Right renal pelvis (tissue), 4 donors: ENCODE results near the gene HEG1. TPM values are rescaled to one million over a fixed set of nuclear protein-coding genes. Genes with fewer than 3 reads are reported as not detected.

ENCODE experiments used
- DNase-seq, 4 donors: peaks; one replicate each; pipeline ENCODE4 v3.0.0-alpha.2; 2013; ENCODE audit warnings: low read depth in 4 of 4, low spot score in 3 of 4, missing footprints in 1 of 4
- polyA plus RNA-seq, 4 donors: library from polyadenylated mRNA; unstranded; fragments of 120-200 nt; gene quantifications; one replicate each; pipeline ENCODE4 v1.2.1, GENCODE V29; 2013; ENCODE audit not compliant: insufficient read length in 4 of 4

HEG1 gene
- polyA plus RNA-seq, 4 donors = 29.0 to 33.0 (median 31.0) TPM

DNA sequence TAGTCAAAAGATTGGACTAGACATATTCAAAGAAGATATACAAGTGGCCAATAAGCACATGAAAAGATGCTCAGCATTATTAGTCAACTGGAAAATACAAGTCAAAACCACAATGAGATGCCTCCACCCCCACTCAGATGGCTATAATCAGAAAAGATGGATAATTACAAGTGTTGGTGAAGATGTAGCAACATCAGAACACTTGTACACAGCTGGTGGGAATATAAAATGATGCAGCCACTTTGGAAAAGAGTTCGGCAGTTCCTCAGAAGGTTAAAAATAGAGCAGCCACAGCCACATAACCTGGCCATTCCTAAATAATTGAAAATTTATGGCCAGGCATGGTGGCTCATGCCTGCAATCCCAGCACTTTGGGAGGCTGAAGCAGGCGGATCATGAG is 38.4 kb downstream of the HEG1 start:
- DNase-seq = no peak

DNA sequence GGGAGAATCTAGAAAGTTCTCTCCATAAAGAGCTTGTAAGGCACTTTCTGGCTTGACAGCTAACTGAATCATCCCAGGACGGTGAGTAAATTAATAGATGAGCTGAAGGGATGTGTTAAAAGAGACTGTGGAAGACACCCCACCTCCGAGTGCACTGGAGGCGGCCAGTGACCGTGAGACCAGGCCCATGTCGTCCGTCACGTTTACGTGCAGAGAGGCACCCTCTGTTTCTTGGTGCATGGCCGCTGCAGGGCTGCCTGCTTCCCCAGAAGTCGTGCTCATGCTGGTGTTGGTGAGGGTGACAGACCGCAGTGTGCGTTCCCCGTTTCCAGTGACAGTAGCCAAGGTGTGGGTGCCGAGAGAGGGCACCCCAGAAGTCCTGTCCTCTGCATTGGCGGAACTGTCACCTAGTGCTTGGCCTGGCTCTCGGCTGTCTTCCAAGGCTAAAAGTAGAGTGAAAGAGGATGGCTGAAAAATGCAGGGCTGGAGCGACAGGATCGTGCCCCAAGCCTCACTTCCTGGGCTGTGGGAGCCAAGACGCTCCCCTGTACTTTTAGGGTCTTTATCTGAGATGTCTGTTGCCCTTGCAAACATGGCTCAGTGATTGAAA is 41.1 kb downstream of the HEG1 start:
- DNase-seq = no peak

DNA sequence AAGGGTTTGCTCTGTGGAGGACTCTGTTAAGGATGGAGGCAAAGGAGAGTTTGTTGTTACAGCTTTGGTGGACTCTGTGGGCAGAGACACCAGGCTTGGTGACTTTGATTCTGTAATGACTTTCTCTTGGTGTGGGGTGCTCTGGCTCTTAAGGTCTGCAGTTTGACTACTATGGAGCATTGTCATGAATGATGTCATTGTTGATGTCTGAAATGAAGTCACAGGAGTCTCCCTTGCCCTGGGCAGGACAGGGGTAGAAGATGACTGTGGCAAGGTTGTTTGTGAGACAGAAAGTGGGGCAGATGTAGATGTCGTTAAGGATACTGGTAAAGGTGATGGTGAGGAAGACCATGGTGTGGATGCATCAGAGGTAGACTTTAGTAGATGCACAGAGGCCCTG is 42.7 kb downstream of the HEG1 start:
- no peak for DNase-seq

DNA sequence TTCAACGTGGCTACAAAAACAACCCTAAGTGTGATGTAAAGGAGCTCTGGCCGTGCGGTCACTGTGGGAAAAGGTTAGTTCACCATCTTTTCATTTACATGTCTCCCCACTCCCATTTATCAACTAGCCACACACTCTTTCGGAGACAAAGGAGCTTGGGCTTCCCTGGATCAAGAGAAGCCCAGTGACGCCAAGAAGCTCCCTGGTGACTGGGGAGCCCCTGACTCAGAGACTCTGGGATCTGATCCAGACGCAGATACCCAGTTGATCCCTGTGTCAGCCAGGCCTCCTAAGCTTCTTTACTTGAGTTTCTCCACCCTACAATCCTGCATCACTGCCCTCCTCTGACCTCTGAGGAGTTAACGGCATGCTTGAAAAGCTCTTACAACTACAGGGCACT is 43.9 kb downstream of the HEG1 start:
- no peak for DNase-seq

DNA sequence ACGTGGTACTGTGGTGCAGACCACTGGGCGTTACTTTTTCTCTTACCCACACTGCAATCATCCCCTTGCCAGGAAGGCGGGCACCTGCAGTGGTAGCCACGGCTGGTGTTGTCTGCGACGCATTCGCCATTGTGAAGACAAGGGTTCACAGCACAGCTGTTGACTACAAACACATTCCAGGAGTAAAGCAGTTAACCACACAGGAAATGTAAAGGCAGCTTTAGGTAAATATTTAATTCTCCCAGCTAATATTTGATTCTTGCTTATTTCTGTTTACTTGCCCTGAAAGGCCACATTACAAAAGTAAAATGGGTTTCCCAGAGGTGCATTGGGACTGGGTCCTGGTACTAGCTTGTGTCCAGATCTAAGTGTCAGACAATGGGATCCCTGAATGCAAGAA is 45.4 kb downstream of the HEG1 start:
- no peak for DNase-seq

DNA sequence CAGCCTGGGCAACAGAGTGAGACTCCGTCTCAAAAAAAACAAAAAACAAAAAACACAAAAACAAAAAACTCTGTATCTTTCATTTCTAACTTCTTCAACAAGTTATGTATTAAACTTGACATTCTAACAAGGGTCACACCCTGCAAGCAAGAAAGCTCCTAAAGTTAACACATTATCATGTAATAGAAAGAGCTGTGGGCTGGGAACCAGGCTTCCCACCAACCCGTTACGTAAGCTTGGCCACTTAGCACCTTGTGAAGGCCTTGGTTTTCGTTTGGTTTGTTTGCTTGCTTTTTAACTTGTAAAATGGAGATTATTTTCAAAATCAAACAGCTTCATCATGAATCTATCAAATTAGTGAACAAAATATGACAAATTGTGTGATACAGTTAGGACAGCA is 47.0 kb downstream of the HEG1 start:
- no peak for DNase-seq

DNA sequence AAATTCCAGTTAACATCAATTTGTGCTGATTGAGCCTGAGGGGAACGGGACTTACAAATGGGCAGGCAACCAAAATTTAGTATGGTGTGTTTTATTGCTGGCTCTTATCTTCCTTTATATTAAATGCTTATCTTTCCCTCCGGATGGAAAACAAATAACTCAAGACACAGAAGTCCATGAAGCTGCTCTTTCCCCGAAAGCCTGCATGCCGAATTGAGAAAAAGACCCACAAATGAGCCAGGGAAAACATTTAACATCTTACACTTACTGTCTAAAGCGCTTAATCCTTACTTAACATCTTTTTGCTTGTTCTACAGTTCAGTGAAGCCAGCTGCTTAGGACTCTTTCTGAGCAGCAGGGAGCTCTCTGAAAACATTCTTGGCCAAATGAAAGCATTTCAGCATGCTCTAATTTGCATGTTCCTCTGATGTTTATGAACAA is 49.5 kb downstream of the HEG1 start:
- peak in 1 of 4 donors; percentile 26 for DNase-seq

DNA sequence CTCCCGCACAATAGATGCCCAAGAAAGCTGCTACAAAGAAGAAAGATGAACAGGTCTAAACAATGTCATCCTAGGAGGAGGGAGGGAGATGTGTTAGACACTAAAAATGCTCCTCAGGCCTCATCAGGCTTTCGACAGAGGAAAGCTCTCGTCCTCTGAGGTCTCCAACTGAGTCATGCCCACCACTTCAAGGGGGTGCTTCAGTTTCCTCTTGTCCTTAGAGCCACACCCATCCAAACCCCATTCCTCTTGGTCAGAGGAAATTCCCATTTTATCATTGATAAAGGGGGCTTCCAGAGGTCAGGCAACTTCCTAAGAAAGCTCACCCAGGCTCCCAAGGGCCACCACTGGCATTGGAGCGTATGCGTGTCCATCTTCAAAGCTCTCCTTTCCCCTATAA is 50.1 kb downstream of the HEG1 start:
- DNase-seq = no peak

DNA sequence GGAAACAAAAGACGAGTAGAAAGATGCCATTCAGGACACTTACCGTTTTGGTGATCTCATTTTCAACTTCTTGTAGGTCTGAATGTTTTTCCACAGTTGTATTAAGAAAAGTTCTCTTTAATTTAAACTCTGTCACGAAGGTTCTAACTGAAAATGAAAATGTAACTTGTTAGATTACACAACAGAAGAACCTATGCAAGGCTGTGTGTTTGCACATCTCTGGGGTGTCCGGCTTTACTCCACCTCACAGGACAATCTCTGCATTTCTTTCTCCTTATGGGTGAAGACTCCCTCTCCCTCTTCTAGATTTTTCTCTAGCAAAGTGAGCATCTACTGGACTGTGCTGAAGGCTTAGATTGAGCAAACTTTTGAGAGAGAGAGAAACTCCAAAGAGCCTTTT is 50.6 kb downstream of the HEG1 start:
- DNase-seq = no peak

DNA sequence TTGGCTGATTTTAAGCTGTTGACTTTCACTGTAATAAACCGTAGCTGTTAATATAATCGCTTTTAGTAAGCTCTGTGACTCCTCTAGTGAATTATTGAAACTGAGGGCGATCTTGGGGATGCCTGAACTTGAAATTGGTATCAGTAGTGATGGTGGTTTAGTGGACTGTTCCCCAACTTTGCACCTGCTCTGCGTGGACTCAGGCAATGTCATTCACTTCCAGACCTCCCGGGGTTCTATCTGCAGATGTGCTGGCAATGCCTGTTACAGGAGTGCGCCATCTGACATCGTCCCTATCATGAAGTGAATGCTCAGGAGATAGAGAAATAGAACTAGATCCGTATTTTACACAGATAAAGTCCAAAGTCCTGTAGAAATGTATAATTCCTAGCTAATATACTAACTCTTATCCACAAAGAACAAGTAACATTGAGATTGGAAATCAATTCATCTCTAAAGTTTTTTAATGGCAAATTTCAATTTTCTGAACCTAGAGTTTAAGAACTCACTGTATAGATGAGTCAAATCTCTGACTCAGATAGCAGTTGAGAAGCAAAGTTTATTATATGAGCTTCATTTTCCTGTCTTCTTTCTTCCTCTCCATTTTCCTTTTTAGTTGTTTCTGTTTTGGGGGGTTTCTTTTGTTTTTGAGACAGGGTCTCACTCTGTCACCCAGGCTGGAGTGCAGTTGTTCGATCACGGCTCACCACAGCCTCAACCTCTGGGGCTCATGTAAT is 51.8 kb downstream of the HEG1 start:
- no peak for DNase-seq

DNA sequence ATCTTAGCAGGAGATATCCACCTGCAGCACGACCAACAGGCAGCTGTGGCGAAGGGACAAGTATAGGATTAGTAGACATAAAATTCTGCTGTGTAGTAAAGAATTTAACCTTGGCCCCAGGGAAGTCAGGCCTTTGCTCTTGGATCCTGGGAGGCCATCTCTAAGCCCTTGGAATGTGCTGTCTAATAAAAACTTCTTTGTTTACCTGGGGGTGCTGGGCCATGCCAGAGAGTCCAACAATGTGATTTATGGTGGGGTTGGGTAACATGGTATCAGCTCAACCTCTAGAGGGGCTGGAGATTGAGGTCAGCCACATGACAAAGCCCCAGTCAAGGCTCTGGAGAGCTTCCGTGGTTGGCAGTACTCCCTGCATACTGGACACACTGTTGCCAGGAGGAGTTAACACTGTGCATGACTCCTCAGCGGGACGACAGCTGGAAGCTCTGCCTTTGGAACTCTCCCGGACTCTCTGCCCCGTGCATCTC is 52.4 kb downstream of the HEG1 start:
- DNase-seq = peak in 2 of 4 donors; percentile 35 to 44

DNA sequence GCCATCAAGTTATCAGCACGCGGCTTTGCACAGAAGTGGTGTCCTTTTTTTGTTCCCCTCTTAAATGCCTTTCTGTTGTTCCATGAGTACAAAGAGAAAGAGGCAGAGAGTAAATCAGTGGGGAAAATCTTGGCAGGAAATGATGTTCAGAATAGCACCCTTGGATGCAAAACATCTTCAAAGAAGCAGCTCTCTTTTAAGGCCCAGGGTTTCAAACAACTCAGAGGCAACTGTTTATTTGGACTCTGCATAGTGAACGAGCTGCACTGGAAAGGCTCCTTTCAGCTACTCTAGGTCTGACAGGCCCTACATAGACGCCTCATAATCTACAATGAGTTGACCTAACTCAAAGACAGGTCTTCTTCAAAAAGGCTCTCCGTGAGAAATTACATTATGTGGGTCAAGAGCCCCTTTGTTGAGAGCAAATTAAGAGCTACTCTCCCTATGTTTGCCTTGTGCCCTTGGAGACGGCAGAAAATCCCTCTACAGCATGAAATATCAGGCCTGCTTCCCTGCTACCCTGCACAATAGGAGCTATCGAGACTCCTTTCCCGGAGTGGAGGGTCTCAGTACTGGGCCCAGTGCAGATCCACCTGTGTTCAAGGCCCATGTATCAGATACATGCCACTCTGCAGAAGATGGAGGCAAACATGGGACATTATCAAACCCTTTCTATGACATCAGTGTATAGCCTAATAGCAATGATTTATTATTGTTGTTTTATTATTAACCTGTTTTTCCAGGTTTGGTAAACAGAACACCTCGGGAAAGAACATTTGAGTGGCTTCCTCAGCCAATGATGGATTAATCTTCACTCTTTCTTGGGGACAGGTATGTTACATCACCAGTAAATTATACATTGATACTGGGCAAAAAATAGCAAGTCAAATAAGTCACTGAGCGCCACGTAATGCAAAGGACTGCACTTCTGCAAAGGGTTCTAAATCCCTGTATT is 53.1 kb downstream of the HEG1 start:
- no peak for DNase-seq

DNA sequence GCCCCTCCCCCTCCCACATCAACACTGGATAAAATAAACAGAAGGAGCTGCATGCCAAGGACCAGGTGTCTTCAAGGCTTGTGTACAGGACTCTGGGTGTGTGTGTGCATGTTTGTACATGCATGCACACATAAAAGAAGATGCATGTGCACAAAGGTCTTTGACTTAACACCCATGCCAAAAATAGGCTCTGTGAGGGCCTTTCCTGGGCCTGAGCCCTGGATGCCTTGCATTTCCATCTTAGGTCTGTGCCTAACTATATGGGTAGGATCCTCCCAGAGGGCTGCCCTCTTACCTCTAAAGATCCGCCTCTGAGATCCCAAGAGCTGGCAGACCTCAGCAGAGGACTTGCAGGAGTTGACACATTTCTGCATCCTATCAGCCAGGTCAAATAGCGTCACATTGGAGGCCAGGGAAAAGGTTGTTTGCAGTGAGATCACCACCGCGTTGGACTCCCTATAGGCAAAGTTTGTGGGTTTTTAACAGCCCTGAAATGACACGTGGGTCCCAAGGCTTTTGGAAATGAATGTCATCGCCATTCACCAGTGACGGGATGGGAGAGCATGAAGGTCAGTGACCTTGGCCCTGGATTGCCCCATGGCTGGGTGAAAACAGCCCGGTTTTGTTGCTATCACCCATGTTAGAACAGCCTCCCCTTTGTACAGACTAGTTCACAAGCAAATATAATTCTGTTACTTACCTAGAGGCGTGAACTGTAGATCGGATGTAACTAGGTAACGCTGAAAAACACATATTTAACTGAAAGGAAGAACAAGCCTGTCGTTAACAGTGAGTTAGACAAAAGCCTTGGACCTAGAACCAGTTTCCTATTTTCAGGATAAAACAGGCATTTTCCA is 54.0 kb downstream of the HEG1 start:
- DNase-seq = no peak

DNA sequence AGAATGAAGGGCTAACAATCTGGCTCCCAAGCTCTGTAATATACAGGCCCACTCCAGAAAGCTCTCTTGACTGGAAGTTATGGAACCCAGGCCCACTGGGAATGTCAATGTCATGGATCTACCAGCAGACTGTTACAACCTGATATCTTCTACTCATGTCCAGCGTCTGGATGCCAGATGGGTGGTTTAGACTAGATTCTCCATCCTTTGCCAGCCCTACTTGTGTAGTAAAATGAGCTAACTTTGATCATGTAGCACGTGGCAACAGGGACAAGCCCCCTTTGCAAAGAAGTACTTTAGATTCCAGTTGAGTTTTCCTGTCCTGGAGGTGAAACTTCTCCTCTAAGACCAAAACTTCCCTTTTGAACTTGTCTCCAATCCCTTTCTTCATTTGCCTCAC is 55.1 kb downstream of the HEG1 start:
- DNase-seq = no peak

DNA sequence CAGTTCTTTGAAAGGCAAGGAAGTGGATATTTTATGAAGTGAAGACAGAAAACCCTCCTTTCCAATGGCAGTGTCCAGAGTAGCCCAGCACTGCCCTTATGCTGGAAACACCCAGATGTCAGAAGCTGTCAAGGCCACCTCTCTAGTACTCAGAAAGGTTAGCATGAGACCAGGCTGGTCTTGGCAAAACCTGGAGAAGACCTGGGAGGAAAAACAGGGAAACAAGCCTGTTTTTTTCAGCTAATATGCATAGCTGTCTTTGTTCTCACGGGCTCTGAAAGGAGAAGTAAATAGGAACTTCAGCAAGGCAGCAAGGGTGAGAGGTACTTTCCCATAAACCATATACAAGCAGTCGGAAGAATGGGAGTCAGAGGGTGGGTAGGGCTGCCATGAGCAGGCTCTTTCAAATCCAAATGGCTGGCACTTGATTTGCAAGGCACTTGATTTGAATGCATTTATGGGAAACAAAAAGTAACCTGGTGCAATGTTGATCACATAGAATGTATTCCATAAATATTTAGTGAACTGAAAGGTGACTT is 55.8 kb downstream of the HEG1 start:
- DNase-seq = no peak

DNA sequence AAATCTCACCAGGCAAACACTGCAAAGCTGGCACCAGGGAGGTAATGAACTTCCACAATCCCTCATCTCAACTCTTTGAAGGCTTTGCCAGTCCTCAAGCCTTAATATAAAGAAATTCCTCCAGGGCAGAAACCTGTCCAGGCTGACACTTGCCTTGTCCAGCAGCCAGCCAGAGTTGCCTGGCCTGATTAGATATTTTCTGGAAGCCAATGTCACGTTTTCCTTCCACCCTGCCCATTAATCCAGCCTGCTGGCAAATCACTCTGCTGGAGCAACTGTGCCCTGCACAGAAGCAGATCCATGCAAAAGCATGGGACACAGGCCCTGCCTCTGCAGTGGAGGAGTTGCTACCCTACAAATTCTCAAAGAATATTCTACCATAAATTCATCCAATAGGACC is 56.5 kb downstream of the HEG1 start:
- DNase-seq = no peak

DNA sequence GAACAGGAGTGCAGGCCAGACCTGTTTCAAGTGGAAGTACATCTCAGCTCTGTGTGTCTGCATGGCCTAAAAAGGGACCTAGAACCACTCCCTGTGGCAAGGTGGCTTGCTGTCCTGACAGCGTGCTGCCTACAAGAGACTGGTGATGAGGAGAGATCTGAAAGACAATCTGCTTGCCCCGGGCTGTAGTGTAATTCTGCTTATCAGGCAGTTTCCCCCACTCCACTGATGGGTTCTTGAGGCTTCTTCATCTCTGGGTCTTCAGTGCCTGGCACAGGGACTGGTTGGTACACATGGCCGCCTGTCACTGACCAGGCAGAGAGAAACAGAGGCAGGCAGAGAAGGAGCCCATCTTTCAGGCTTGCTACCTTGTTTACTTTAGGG is 57.6 kb downstream of the HEG1 start:
- no peak for DNase-seq

DNA sequence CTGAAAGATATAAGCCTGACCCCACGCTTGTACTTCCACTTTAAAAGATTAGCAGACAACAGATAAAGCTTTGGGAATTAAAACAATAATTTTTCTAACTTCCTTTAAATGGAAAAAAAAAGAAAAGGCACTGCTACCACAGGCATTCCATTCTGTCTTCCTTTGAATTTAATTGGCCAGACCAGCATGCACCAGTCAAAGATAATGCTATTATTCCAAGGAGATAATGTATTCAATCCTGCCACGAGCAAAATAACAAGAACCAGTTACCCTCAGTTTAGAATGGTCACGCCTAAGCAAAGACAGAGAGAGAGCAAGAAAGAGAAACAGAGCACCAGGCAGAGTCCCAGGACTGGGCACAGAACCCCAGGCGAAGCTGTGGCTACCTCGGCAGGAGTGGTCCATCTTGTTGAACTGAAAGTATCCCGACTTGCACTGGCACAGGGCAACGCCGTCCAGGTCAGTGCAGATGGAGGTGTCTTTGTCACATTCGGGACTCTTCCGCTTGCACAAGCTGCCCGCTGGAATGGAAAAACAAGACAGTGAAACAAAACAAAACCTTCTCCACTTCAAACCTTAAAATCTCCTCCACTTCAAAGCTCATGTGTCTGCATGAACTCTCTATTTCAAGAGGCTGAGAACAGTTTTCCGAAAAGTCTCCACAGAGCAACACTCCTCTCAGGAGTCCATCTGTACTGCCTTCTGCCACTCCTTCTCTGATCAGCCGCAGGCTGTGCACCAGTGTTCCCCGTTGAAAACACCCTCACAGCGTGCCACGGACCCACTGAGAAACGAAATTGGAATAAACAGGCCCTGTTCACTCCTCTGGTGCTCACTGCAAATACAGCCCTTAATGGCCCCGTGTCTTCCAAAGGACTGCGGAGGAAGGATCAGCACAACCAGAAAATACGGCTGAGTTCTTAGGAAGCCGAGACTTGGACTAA is 58.2 kb downstream of the HEG1 start:
- DNase-seq = no peak

DNA sequence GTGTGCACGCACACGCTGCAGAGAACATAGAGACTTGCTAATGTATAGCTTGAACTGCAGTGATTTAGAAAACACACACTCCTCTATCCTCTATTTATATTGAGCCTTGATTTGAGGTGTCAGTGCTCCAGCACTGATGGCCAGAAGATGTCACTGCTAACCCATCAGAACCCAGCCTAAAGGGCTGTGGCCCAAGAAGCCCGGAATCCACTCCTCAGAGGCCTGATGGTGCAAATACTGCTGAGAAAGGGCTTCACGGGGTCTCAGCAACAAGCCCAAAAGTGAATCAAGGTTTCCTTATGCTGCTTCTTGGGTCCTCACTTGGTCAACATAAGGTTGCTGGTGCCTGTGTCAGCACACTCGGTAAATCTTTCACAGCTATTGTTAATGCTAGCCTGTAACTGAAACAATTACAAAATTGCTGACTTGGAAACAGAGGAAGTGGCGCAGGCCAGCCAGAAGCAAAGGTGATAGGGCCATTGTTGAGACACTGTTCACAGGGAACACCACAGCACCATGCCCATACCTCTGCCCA is 60.3 kb downstream of the HEG1 start:
- peak; percentile 40 to 65 (median 56) for DNase-seq
